TTC549 (cell line): ENCODE measurements around the gene CSN2.
"Not testable (repeated sequence)": the region's sequence is repeated elsewhere in the genome, so short reads cannot be mapped to it uniquely, and the experiment has no call there.

ENCODE experiments used
- FAIRE-seq: peaks from 2 replicates; lab custom pipeline; 2012; peaks lifted over from hg19 to GRCh38; lab: Jason Lieb, UNC

CSN2 gene, protein sequence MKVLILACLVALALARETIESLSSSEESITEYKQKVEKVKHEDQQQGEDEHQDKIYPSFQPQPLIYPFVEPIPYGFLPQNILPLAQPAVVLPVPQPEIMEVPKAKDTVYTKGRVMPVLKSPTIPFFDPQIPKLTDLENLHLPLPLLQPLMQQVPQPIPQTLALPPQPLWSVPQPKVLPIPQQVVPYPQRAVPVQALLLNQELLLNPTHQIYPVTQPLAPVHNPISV

GRCh38 chr4:69965628-69966027, at the start of gene CSN2:
CSN2 (minus strand) TSS chr4:69965728; CDS start chr4:69960995, 4,733 bp downstream.
- FAIRE-seq, result no peak

- no peak for FAIRE-seq
Observed at GRCh38 chr4:70008771-70009170, 43.2 kb upstream of the CSN2 start.

DNA sequence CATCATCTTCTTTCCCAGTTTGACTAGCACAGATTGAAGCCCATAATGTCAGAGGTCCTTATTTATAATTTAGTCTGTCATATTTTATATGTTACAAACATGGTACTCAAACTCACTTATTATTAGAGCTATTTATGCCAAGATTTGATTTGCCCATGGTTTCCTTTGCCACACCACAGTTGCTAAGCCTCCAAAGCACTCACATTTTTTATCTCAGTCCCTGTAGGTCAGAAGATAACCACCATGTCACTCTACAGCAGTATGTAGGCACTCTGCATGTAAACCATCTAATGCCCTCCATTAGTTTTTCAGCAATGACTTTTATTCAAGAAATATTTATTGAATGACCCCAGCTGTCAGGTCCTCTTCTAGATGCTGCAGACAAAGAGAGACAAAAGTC, 37.0 kb upstream of the CSN2 start:
- FAIRE-seq, result no peak

DNA sequence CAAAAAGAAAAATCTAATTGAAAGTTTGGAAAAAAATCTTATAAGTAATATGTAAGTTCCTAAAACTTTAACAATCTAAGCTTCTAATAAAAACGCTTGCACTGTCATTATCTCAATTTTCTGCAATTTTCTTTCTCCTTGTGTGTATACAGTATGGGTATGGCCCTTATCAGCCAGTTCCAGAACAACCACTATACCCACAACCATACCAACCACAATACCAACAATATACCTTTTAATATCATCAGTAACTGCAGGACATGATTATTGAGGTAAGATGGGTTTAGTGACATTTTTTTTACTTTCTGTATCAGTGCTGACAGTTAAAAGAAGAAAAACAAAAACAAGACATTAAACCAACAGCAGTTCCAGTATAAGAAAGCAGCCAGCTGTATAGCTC, 35.2 kb upstream of the CSN2 start:
- FAIRE-seq, result no peak

- no peak for FAIRE-seq
Observed at GRCh38 chr4:69999420-69999819, 33.9 kb upstream of the CSN2 start.

- FAIRE-seq, result no peak
Observed at GRCh38 chr4:69995526-69996016, 30.0 kb upstream of the CSN2 start, which contains the start of gene STATH. STATH (plus strand) TSS chr4:69995966; CDS start chr4:69998438, 2,472 bp downstream.

DNA sequence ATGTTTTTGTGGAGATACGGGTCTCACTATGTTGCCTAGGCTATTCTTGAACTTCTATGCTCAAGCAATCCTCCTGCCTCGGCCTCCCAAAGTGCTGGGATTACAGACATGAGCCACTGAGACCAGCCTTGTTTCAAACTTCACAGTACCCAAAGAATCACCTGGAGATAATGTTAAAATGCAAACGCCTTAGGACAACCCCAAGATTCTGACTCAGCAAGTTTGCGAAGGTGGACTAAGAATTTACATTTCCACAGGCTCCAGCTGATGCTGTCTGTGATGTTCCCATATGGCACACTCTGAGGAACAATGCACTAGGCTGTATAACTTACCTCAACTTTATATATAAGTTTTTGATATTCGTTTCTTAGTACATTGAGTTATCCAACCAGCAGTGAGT, 29.3 kb upstream of the CSN2 start:
- FAIRE-seq, result no peak

GRCh38 chr4:69991016-69991415, 25.5 kb upstream of the CSN2 start:
- FAIRE-seq, result no peak

- no peak for FAIRE-seq
Observed at GRCh38 chr4:69986663-69987062, 21.1 kb upstream of the CSN2 start.

GRCh38 chr4:69984030-69984443, 18.5 kb upstream of the CSN2 start:
- no peak for FAIRE-seq

DNA sequence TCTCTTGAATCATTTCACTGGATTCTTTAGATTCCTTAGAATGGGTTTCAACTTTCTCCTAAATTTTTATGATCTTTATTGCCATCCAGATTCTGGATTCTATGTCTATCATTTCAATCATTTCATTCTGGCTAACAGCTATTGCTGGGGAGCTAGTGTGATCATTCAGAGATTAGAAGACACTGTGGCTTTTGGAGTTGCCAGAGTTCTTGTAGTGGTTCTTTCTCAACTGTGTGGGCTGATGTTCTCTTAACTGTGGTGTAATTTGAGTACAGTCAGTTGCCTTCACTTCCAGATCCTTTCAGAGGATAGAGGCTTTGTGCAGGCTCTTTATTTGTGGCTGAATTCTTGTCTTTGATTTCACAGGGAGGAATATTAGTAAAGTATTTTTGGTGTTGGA, 12.1 kb upstream of the CSN2 start:
- no peak for FAIRE-seq

DNA sequence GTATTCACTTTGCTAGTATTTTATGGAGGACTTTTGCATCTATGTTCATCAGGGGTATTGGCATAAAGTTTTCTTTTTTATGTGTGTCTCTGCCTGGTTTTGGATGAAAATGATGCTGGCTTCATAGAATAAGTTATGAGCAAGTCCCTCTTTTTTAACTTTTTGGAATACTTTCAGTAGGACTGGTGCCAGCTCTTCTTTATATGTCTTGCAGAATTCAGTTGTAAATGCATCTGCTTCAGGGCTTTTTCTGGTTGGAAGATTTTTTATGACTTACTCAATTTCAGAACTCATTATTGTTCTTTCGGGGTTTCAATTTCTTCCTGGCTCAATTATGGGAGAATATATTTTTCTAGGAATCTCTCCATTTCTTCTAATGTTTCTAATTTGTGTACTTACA, 9.1 kb upstream of the CSN2 start:
- FAIRE-seq, result no peak

- FAIRE-seq, result no peak
Observed at GRCh38 chr4:69970071-69970470, 4.5 kb upstream of the CSN2 start.

- no peak for FAIRE-seq
Observed at GRCh38 chr4:69957209-69957608, 8.3 kb downstream of the CSN2 start.

GRCh38 chr4:69951602-69952001, 13.9 kb downstream of the CSN2 start:
- no peak for FAIRE-seq

DNA sequence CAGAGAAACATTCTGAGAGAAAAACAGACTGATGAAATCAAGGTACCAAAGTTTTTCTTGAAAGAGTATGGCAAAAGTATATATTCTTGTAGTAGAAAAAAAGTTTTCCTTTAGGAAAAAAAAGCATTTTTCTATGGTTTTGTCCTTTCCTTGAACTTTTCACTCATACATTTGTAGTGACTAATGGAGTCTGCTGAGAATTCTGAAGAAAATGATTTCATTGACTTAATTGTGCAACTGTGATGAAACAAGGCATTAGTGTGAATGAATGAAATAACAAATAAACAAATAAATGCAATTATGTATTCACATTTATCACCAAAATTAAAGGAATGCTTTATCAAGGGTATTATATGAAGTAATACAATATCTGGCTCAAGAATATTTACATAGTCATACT, 29.0 kb downstream of the CSN2 start:
- FAIRE-seq, result no peak

- no peak for FAIRE-seq
Observed at GRCh38 chr4:69934150-69934549, 31.4 kb downstream of the CSN2 start.

DNA sequence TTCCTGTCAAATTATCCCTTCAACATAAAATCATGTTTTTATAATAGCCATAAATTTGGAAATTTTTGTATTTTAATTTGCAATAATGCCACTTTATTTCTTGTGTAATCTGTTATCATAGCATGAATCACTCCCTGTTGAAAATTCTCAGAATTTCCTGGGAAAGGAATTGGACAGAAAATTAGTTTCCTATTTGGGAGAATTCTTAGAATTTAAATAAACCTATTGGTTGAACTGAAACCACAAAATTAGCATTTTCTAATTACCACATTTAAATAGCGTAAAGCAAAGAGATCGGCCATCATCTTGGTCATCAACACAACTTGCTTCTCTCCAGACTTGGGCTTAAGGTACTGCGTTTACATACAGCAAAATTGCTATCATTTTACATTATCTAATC, 34.8 kb downstream of the CSN2 start, which contains the start of gene CSN1S1:
TSS of gene CSN1S1 (plus strand) at position 301 of the 400 bp plus-strand sequence. CDS start 1,488 bp downstream, outside the sequence.
- no peak for FAIRE-seq

DNA sequence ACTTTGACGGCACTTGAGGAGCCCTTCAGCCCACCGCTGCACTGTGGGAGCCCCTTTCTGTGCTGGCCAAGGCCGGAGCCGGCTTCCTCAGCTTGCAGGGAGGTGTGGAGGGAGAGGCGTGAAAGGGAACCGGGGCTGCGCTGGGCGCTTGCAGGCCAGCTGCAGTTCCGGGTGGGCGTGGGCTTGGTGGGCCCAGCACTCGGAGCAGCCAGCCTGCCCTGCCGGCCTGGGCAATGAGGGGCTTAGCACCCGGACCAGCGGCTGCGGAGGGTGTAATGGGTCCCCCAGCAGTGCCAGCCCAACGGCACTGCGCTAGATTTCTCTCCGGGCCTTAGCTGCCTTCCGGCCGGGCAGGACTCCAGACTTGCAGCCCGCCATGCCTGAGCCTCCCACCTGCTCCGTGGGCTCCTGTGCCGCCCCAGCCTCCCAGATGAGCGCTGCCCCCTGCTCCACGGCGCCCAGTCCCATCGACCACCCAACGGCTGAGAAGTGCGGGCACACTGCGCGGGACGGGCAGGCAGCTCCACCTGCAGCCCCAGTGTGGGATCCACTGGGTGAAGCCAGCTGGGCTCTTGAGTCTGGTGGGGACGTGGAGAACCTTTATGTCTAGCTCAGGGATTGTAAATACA, 41.6 kb downstream of the CSN2 start:
- not testable (repeated sequence) for FAIRE-seq

GRCh38 chr4:69920874-69921273, 44.7 kb downstream of the CSN2 start:
- no peak for FAIRE-seq

DNA sequence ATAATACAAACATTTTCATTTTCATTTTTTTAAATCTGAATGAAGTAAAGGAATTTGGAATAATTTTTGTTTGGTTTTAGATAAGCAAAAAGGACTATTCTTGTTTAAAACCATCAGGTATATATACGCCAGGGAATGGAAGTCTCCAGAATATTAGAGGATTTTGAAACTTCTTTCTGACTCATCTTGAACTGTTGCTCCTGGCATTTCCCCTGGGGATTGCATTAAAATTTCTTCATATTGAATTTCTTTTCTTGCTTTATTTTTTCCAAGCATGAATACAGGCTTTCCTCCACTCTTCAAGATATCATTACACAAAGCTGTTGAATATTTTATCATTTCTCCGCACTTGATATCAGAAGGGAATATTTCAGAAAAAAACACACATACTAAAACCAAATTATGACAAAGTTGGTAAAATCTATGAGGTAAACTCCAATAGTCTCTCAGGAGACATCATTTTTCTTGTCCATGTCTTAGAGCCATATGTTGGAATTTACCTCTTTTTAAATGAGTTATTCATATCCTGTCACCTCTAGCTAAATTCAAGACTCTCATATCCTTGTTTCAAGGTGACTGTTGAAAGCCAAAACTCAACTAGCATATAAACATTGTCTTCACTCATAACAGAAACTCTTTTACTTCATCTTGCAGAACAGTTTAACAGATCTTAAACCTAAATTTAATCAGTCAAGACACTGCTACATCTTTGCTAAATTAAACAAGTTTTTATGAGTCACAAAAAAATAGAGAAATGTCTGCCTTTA, 55.3 kb downstream of the CSN2 start:
- no peak for FAIRE-seq

- no peak for FAIRE-seq
Observed at GRCh38 chr4:69909195-69909594, 56.3 kb downstream of the CSN2 start.

- FAIRE-seq, result no peak
Observed at GRCh38 chr4:69907151-69907550, 58.4 kb downstream of the CSN2 start.
